Keratinocyte (primary cell): Measurements from ENCODE around the gene ATG9A.

Source experiments
- CTCF ChIP-seq, 3 experiments: IDR thresholded peaks in 1 of 3; conservative IDR thresholded peaks in 1 of 3; optimal IDR thresholded peaks in 1 of 3; 2 replicates in 2 of 3; 3 replicates in 1 of 3; pipeline versions ENCODE3 to v1.5.1; 2011; ENCODE audit warnings: low read length in 3 of 3, mild to moderate bottlenecking in 3 of 3, moderate library complexity in 2 of 3, control low read depth in 1 of 3, inconsistent platforms in 1 of 3; ENCODE audit not compliant: insufficient read depth in 2 of 3; ENCODE audit errors: extremely low read depth in 1 of 3
- EZH2 ChIP-seq: IDR thresholded peaks from one replicate; pipeline ENCODE4 v1.6.1; 2012; ENCODE audit warnings: inconsistent platforms, mild to moderate bottlenecking, low read length, moderate library complexity

- TF ChIP-seq CTCF (optimal IDR thresholded peaks at IDR 0.05 in 1 of 3, IDR thresholded peaks at IDR 0.05 in 1 of 3, conservative IDR thresholded peaks at IDR 0.05 in 1 of 3; ENCODE audit: extremely low read depth in 1 of 3, insufficient read depth in 2 of 3, low read length in 3 of 3) (no peak), EZH2 (no peak)
These were observed 49.6 kb downstream of the ATG9A start for GRCh38 chr2:219179601-219180465.
